GM23338 (cell line): ENCODE data around the gene ZBP1. TPM values are rescaled to one million over a fixed set of nuclear protein-coding genes. Genes with fewer than 3 reads are reported as not detected.

Experiments
- ATAC-seq: fragments of 200-7000 bp; cut with Tn5 transposase; 3 replicates; pipeline ENCODE4 v1.9.1; 2020
- DNase-seq: peaks from one replicate; pipeline ENCODE4 v3.0.0-alpha.2; 2015; ENCODE audit warnings: low spot score
- H2AFZ ChIP-seq: fragments of 200-600 bp; sonication (generic); 2 replicates; pipeline ENCODE4 v1.8.0; 2016; ENCODE audit warnings: antibody characterized with exemption, mild to moderate bottlenecking, moderate library complexity
- H3F3A ChIP-seq: fragments of 200-600 bp; sonication (generic); replicated peaks from 2 replicates; pipeline ENCODE4 v1.8.0; 2017; ENCODE audit warnings: antibody characterized with exemption, mixed run types, low read depth
- H3K27ac ChIP-seq: fragments of 200-600 bp; sonication (generic); 2 replicates; pipeline ENCODE4 v1.6.1; 2016; ENCODE audit warnings: low read depth
- H3K27me3 ChIP-seq: fragments of 200-600 bp; sonication (generic); 2 replicates; pipeline ENCODE4 v1.8.0; 2016; ENCODE audit warnings: mild to moderate bottlenecking, mixed run types, moderate library complexity; ENCODE audit not compliant: insufficient read depth
- H3K36me3 ChIP-seq: fragments of 200-600 bp; sonication (generic); 2 replicates; pipeline ENCODE4 v1.8.0; 2016; ENCODE audit warnings: mild to moderate bottlenecking; ENCODE audit not compliant: insufficient read depth
- H3K4me1 ChIP-seq: fragments of 200-600 bp; sonication (generic); 2 replicates; pipeline ENCODE4 v1.8.0; 2016; ENCODE audit warnings: mild to moderate bottlenecking, moderate library complexity; ENCODE audit not compliant: insufficient read depth
- H3K4me2 ChIP-seq: fragments of 200-600 bp; sonication (generic); 2 replicates; pipeline ENCODE4 v1.7.1; 2017; ENCODE audit warnings: mixed run types
- H3K4me3 ChIP-seq: fragments of 200-600 bp; sonication (generic); 2 replicates; pipeline ENCODE4 v1.6.1; 2016; ENCODE audit warnings: mixed run types
- H3K79me2 ChIP-seq: fragments of 200-600 bp; sonication (generic); replicated peaks from 2 replicates; pipeline ENCODE4 v1.8.0; 2017; ENCODE audit warnings: mild to moderate bottlenecking; ENCODE audit not compliant: insufficient read depth
- H3K9me2 ChIP-seq: fragments of 200-600 bp; sonication (generic); 2 replicates; pipeline ENCODE4 v1.8.0; 2017; ENCODE audit not compliant: insufficient read depth
- H4K20me1 ChIP-seq: fragments of 200-600 bp; sonication (generic); replicated peaks from 2 replicates; pipeline ENCODE4 v1.8.0; 2017; ENCODE audit warnings: mild to moderate bottlenecking; ENCODE audit not compliant: insufficient read depth
- H3K27ac Mint-ChIP-seq: 2 replicates; pipeline ENCODE4 v1.8.0; 2020; ENCODE audit warnings: inconsistent platforms, mild to moderate bottlenecking, moderate library complexity, mixed read lengths
- H3K27me3 Mint-ChIP-seq: 3 replicates; pipeline ENCODE4 v1.8.0; 2022; ENCODE audit warnings: low read depth, mild to moderate bottlenecking, moderate library complexity, mixed read lengths, inconsistent platforms; ENCODE audit not compliant: insufficient read depth, poor library complexity
- H3K36me3 Mint-ChIP-seq: 3 replicates; pipeline ENCODE4 v1.8.0; 2021; ENCODE audit warnings: low read depth, mild to moderate bottlenecking, inconsistent platforms, moderate library complexity, mixed read lengths
- H3K4me1 Mint-ChIP-seq: 3 replicates; pipeline ENCODE4 v1.8.0; 2020; ENCODE audit warnings: mild to moderate bottlenecking, inconsistent platforms, mixed read lengths
- H3K4me3 Mint-ChIP-seq: 3 replicates; pipeline ENCODE4 v1.8.0; 2021; ENCODE audit warnings: moderate library complexity, mild to moderate bottlenecking, inconsistent platforms, mixed read lengths
- H3K9me3 Mint-ChIP-seq: 3 replicates; pipeline ENCODE4 v1.8.0; 2020; ENCODE audit warnings: moderate library complexity, mild to moderate bottlenecking, inconsistent platforms, mixed read lengths
- CREB1 ChIP-seq: fragments of 250-450 bp; sonication (Bioruptor Pico); IDR thresholded peaks from 2 replicates; pipeline ENCODE4 v1.5.0; 2020; ENCODE audit warnings: low read depth, mild to moderate bottlenecking, moderate library complexity
- CTCF ChIP-seq, 2 experiments: fragments of 200-600 bp in 1 of 2; sonication (generic) in 1 of 2; conservative IDR thresholded peaks; 2 replicates each; pipeline versions ENCODE4 v1.5.1 to v1.6.1; 2016 to 2017; ENCODE audit warnings: antibody characterized with exemption in 2 of 2, low read depth in 2 of 2, mild to moderate bottlenecking in 2 of 2, moderate library complexity in 1 of 2
- ETS1 ChIP-seq: IDR thresholded peaks from 2 replicates; pipeline ENCODE4 v1.6.1; 2016; ENCODE audit warnings: antibody characterized with exemption
- EZH2 ChIP-seq: fragments of 200-600 bp; sonication (generic); IDR thresholded peaks from one replicate; pipeline ENCODE4 v1.8.0; 2017; ENCODE audit warnings: antibody characterized with exemption, mild to moderate bottlenecking, low read depth; ENCODE audit not compliant: unreplicated experiment
- EZH2phosphoT487 ChIP-seq: fragments of 200-600 bp; sonication (generic); IDR thresholded peaks from one replicate; pipeline ENCODE4 v1.8.1; 2018; ENCODE audit warnings: antibody characterized with exemption; ENCODE audit not compliant: unreplicated experiment
- JUNB ChIP-seq: IDR thresholded peaks from one replicate; pipeline ENCODE4 v1.6.1; 2016; ENCODE audit warnings: antibody characterized with exemption; ENCODE audit not compliant: unreplicated experiment
- NANOG ChIP-seq: IDR thresholded peaks from 2 replicates; pipeline ENCODE4 v1.6.1; 2016; ENCODE audit warnings: antibody characterized with exemption, borderline replicate concordance
- POLR2AphosphoS5 ChIP-seq: IDR thresholded peaks from 2 replicates; pipeline ENCODE4 v1.6.1; 2016; ENCODE audit warnings: antibody characterized with exemption, low read depth
- STAT1 ChIP-seq: IDR thresholded peaks from one replicate; pipeline ENCODE4 v1.6.1; 2016; ENCODE audit warnings: antibody characterized with exemption; ENCODE audit not compliant: unreplicated experiment
- ZNF114 ChIP-seq: fragments of 250-450 bp; sonication (Bioruptor Pico); IDR thresholded peaks from 2 replicates; pipeline ENCODE4 v1.5.0; 2020; ENCODE audit warnings: mild to moderate bottlenecking, moderate library complexity
- ZNF331 ChIP-seq: fragments of 250-450 bp; sonication (Bioruptor Pico); IDR thresholded peaks from 2 replicates; pipeline ENCODE4 v1.5.0; 2020; ENCODE audit warnings: low read depth, mild to moderate bottlenecking, moderate library complexity
- polyA plus RNA-seq: library from polyadenylated mRNA; unstranded; fragments of >200 nt; fragmentation: Nextera tagmentation; extraction: Ambion mirVana; gene quantifications from 2 replicates; pipeline ENCODE4 v1.2.1, GENCODE V29; 2016
- total RNA-seq: library from RNA; depleted of rRNA; stranded (reverse); fragments of >200 nt; shearing (Covaris generic); gene quantifications from 2 replicates; pipeline ENCODE4 v1.2.3, GENCODE V29; 2014

The ZBP1 gene
- total and polyA plus RNA-seq, 2 experiments from 2014 or later, result not detected

- Histone ChIP-seq H3K27me3 (no peaks in the 10 kb centered on the region), H3K36me3 (no peaks in the 10 kb centered on the region), H4K20me1 (no peaks in the 10 kb centered on the region), H3K4me3 (no peak overlapping the region), H3K9me2 (no peaks in the 10 kb centered on the region), H3F3A (no peaks in the 10 kb centered on the region), H2AFZ (no peak overlapping the region), H3K4me1 (no peaks in the 10 kb centered on the region), H3K27ac (no peak overlapping the region), H3K4me2 (no peak overlapping the region), H3K79me2 (no peaks in the 10 kb centered on the region)
- Mint-ChIP-seq H3K9me3 (peaks cover 14% of the 10 kb centered on the region; the same call in 1 of the 3 replicates), H3K27ac (no peak overlapping the region), H3K4me1 (0 out of 3 replicates have a peak, but pooled peaks cover 2% of the 10 kb centered on the region), H3K27me3 (peaks cover 3% of the 10 kb centered on the region), H3K36me3 (no peaks in the 10 kb centered on the region), H3K4me3 (no peak overlapping the region)
- no peak for DNase-seq
- ATAC-seq, result no peak
- TF ChIP-seq STAT1 (no peak), ETS1 (no peak), CREB1 (CRISPR knock-in tag) (no peak), CTCF (conservative IDR thresholded peaks at IDR 0.05; ENCODE audit: low read depth in 2 of 2) (no peak), EZH2 (no peak)
Measured at GRCh38 chr20:57633945-57634491, 13.8 kb upstream of the ZBP1 start.

DNA sequence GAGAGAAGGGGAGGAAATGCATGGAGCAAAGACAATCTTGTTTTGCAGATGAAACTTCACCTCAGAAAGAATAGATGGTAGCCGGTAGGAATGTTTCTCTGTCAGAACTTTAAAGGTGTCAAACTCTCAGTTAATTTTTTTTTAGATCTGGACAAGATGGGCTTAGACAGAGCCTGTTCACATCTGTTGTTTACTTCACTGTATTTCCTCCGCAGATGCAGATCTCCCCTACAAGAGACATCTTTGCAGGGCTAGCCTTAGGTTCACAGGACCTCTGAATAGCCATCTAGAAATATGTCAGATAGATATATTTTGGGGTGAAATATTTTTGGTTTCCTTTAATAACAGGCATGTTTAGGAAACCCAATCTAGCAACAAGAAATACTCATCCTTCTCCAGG lies 12.1 kb upstream of the ZBP1 start:
- TF ChIP-seq STAT1 (no peak), ZNF331 (CRISPR knock-in tag) (no peak), EZH2 (no peak), ZNF114 (CRISPR knock-in tag) (no peak), NANOG (no peak), EZH2phosphoT487 (no peak), JUNB (no peak), ETS1 (no peak), POLR2AphosphoS5 (no peak)

More for the DNA sequence above, 12.1 kb upstream of the ZBP1 start:
- no peak overlapping the region for H3K27ac ChIP-seq
- ATAC-seq (no peak), DNase-seq (no peak)
- no peaks in the 10 kb centered on the region for H3K79me2 ChIP-seq
- Mint-ChIP-seq H3K4me1 (no peaks in the 10 kb centered on the region), H3K27me3 (no peaks in the 10 kb centered on the region), H3K4me3 (no peak overlapping the region), H3K9me3 (peaks cover 14% of the 10 kb centered on the region; the same call in 1 of the 3 replicates), H3K36me3 (no peaks in the 10 kb centered on the region), H3K27ac (no peak overlapping the region)
- no peak overlapping the region for H3K4me3 ChIP-seq
- no peaks in the 10 kb centered on the region for H3K9me2 ChIP-seq
- no peaks in the 10 kb centered on the region for H3K27me3 ChIP-seq
- no peak overlapping the region for H2AFZ ChIP-seq
- no peaks in the 10 kb centered on the region for H3F3A ChIP-seq
- H3K4me2 ChIP-seq, result no peak overlapping the region
- no peaks in the 10 kb centered on the region for H3K36me3 ChIP-seq
- H3K4me1 ChIP-seq, result no peaks in the 10 kb centered on the region
- no peaks in the 10 kb centered on the region for H4K20me1 ChIP-seq
